HL-60 (cell line): Measurements from ENCODE around the gene TBC1D22A.

ENCODE experiments used
- DNase-seq, 2 experiments: peaks; one replicate each; pipeline ENCODE4 v3.0.0-alpha.2; 2010 to 2020; ENCODE audit warnings: low read depth in 1 of 2, low spot score in 1 of 2
- H3K27ac ChIP-seq: fragments of 250-450 bp; sonication (Bioruptor Pico); replicated peaks from 2 replicates; pipeline ENCODE4 v1.5.1; 2020; ENCODE audit warnings: mild to moderate bottlenecking, moderate library complexity
- H3K27me3 ChIP-seq: fragments of 250-450 bp; sonication (Bioruptor Pico); 2 replicates; pipeline ENCODE4 v1.5.1; 2021; ENCODE audit warnings: mild to moderate bottlenecking, moderate library complexity; ENCODE audit not compliant: insufficient read depth, poor library complexity, severe bottlenecking
- H3K4me3 ChIP-seq: replicated peaks from 2 replicates; pipeline ENCODE4 v1.5.1; 2011; ENCODE audit warnings: mild to moderate bottlenecking, control low read depth, low read length; ENCODE audit not compliant: insufficient read depth
- GABPA ChIP-seq: IDR thresholded peaks from 2 replicates; pipeline ENCODE4 v1.6.1; 2012; ENCODE audit warnings: low read depth
- POLR2AphosphoS5 ChIP-seq: IDR thresholded peaks from 2 replicates; pipeline ENCODE4 v1.6.1; 2012; ENCODE audit warnings: low read depth
- REST ChIP-seq: IDR thresholded peaks from 2 replicates; pipeline ENCODE4 v1.6.1; 2012; ENCODE audit warnings: low read depth; ENCODE audit not compliant: insufficient replicate concordance
- SPI1 ChIP-seq: IDR thresholded peaks from 2 replicates; pipeline ENCODE4 v1.6.1; 2012; ENCODE audit warnings: low read depth, mild to moderate bottlenecking, borderline replicate concordance
- TF ChIP-seq, protein P1 (sequence below): IDR thresholded peaks from one replicate; pipeline ENCODE4 v1.5.1; 2011; ENCODE audit warnings: low read length, control low read depth, inconsistent platforms; ENCODE audit not compliant: insufficient read depth

TBC1D22A gene

GRCh38 chr22:46951973-46952372 is 189.5 kb downstream of the TBC1D22A start:
- DNase-seq: no peak
- Histone ChIP-seq H3K27ac (no peak overlapping the region), H3K27me3 (no peaks in the 10 kb centered on the region), H3K4me3 (no peak overlapping the region)
- TF ChIP-seq GABPA (no peak), REST (no peak), POLR2AphosphoS5 (no peak), SPI1 (no peak)
- TF ChIP-seq, protein P1, sequence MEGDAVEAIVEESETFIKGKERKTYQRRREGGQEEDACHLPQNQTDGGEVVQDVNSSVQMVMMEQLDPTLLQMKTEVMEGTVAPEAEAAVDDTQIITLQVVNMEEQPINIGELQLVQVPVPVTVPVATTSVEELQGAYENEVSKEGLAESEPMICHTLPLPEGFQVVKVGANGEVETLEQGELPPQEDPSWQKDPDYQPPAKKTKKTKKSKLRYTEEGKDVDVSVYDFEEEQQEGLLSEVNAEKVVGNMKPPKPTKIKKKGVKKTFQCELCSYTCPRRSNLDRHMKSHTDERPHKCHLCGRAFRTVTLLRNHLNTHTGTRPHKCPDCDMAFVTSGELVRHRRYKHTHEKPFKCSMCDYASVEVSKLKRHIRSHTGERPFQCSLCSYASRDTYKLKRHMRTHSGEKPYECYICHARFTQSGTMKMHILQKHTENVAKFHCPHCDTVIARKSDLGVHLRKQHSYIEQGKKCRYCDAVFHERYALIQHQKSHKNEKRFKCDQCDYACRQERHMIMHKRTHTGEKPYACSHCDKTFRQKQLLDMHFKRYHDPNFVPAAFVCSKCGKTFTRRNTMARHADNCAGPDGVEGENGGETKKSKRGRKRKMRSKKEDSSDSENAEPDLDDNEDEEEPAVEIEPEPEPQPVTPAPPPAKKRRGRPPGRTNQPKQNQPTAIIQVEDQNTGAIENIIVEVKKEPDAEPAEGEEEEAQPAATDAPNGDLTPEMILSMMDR: no peak

- TF ChIP-seq REST (no peak), SPI1 (no peak), POLR2AphosphoS5 (no peak), GABPA (no peak)
- TF ChIP-seq, protein P1: no peak
- Histone ChIP-seq H3K27ac (no peak overlapping the region), H3K4me3 (no peak overlapping the region), H3K27me3 (no peaks in the 10 kb centered on the region)
- DNase-seq: no peak
Measured at GRCh38 chr22:46953968-46954765, 191.7 kb downstream of the TBC1D22A start.

DNA sequence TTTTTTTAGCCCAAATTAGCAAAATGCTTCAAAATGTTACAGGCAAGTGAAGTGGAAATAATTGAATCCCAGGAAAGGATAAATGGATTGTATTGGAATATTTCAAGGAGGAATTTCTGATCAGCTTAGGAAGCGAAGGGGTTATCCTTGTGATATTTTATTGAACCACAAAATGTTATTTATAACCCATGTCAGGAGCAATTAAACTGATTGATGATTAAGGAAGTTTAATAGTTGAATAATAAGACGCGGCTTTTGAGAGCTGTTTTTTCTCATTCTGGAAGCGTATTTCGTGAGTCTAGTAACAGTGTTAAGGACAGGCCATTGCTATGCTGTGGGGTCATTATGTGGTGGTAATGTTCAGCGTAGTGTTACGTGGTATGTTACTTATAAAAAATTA is 192.3 kb downstream of the TBC1D22A start:
- H3K27me3 ChIP-seq: no peaks in the 10 kb centered on the region
- no peak for TF ChIP-seq REST
- TF ChIP-seq, protein P1: no peak
- no peak for TF ChIP-seq SPI1
- TF ChIP-seq POLR2AphosphoS5: no peak
- TF ChIP-seq GABPA: no peak
- DNase-seq: no peak
- no peak overlapping the region for H3K27ac ChIP-seq
- H3K4me3 ChIP-seq: no peak overlapping the region
